DMS53 treated with DMSO at 0.1 percent for 48 hours (cell line): ENCODE results near the gene LMX1A.

Source experiments
- DNase-seq: peaks from one replicate; lab custom pipeline; 2025; ENCODE audit not compliant: unreplicated experiment; lab: John Stamatoyannopoulos, UW

The LMX1A gene

GRCh38 chr1:165224504-165224903 is 132.0 kb downstream of the LMX1A start:
- no peak for DNase-seq

GRCh38 chr1:165222580-165222979 is 133.9 kb downstream of the LMX1A start:
- no peak for DNase-seq

- no peak for DNase-seq
Observed at GRCh38 chr1:165218731-165219130, 137.8 kb downstream of the LMX1A start.

DNA sequence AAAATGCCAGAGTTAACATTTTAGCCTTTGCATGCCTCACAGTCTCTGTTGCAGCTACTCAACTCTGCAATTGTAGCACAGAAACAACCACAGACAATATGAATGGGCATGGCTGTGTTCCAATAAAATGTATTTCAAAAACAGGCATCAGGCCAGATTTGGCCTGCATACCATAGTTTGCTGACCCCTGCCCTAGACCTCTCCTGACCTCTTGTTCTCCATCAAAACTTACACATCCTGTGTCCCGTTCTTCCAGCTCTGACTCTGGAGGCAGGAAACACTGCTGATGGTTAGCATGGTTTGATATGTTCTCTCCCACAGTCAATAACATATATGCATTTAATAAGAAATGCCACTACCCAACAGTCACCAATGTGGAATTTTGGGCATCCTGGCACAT is 138.6 kb downstream of the LMX1A start:
- no peak for DNase-seq

DNA sequence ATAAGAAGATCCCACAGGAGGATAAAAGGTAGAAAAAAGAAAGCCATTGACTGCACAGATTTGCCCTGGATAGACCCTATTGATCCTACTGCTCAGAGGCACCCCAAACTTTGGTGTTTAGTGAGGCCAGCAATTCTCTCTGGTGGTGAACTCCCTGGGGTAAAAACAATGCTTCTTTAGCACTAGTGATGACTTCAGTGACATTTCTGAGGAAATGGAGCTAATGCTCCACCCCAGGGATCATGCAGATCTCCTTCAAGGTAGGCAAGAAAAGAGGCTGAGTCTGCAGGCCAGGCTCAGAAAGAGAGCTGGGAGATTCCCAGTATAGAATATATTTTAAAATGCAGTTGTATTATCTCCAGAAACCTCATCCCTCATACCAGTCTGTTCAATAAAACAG is 140.3 kb downstream of the LMX1A start:
- DNase-seq = no peak

- no peak for DNase-seq
Observed at GRCh38 chr1:165215676-165216075, 140.8 kb downstream of the LMX1A start.

DNA sequence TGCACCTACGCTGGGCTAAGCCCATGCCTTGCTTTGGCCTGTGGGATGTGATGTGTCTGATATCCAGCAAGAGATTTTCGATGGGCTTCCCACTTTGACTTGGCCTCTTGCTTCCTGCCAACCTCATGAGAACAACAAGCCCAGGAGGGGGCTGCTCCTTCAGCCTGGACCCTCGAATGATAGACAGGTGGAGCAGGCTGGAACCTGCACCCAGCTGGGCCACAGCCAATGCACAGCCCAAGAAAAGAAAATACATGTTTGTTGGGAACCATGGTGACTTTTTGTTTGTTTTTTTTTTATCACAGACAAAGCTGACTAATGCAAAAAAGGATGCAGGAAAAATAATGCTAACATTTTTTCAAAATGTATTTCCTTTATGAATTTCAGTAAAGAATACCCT is 144.3 kb downstream of the LMX1A start:
- DNase-seq = no peak

- no peak for DNase-seq
Observed at GRCh38 chr1:165207853-165208515, 148.5 kb downstream of the LMX1A start.

DNA sequence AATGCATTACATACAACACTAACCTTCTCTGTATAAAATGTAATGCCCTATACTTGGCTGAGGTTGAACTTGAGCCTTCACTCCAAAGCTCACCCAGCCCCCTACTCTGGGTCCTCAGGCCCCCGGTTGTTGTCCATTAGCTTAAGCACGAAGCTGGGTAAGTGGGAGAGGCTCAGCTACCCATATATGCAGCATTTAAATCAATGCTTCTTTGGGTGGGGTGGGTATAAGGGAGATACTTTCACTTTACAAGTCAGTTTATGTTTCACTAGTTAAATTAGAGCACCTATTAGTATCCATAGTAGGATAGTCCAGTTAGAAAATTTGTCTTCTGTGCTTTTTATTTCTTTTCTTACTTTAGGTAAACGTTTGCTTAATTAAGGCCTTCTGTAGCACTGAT is 151.4 kb downstream of the LMX1A start:
- DNase-seq = no peak

GRCh38 chr1:165204548-165204947 is 152.0 kb downstream of the LMX1A start:
- no peak for DNase-seq

- no peak for DNase-seq
Observed at GRCh38 chr1:165191087-165191486, 165.4 kb downstream of the LMX1A start.

- no peak for DNase-seq
Observed at GRCh38 chr1:165189913-165190312, 166.6 kb downstream of the LMX1A start.

DNA sequence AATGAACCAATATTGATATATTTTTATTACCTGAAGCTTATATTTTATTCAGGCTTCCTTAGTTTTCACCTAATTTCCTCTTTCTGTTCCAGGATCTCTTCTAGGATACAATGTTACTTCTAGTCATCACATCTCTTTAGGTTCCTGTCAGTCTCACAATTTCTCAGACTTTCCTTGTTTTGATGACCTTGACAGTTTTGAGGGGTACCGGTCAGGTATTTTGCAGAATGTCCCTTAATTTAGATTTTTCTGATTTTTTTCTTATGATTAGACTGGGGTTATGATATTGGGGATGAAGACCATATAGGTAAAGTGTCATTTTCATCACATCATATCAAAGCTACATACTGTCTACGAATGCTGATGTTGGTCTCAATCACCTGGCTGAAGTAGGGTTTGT is 167.5 kb downstream of the LMX1A start:
- DNase-seq = no peak

DNA sequence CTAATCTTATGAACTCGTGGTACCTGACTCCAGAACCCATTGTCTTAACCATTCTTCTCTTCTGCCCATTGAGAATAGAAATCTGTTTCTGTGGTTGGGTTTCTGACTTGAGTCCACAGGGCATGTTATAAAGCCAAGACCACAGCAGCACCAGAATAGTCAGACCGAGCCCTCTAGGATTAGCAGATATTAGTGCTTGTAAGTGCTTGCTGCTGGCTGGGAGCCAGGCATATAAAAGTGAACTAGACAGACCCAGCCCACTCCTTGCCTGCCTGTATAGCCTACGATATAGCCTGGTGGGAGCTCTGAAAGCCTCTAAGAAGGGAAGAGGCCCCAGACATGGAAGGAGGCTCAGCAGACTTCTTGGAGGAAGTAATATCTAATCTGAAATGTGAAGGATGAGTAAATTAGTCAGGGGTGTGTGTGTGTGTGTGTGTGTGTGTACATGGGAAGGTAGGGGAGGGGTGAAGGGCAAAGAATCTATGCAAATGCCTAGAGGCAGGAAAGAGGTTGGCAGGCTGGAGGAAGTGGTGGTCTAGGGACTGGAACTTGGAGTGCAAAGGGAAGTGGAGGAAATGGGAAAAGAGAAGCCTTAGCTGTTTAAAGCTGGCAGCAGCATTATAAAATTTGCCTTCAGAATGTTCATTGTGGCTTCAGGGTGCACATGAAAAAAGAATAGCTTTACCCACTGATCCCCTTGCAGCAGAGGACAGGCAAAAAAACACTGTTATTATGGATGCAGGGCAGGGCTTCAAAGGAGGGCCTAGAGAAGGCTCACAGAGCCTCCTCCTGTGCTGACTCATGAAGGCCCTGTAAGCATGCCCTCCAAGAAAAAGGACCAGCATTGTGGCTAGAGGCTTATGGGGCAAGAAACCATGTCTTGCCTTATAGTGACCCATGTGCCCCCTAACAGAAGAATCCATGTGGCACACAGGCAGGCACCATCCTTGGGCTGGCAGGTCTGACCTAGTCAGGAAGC is 169.2 kb downstream of the LMX1A start:
- DNase-seq = no peak

GRCh38 chr1:165185161-165185889 is 171.2 kb downstream of the LMX1A start:
- DNase-seq = no peak

- no peak for DNase-seq
Observed at GRCh38 chr1:165182975-165183374, 173.5 kb downstream of the LMX1A start.

- DNase-seq = no peak
Observed at GRCh38 chr1:165179306-165179705, 177.2 kb downstream of the LMX1A start.

DNA sequence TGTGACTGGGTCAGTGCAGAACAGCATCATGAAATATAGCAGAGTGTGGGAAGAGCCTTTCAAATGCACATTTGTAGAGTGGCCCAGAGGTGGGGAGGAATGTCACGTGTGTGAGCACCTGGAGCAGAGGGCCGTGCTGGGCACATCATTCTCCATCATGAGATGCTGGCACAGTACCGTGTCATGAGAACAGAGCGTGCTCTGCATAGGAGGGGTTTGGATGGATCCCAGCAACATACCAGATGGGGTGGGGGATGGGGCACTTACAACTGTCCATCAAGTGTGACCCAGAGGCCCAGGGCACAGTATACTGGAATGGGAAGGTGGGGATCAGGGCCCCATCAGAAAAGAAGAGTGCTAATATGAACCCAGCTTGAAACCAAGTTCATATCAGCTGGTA is 182.0 kb downstream of the LMX1A start:
- no peak for DNase-seq

GRCh38 chr1:165173818-165174217 is 182.7 kb downstream of the LMX1A start:
- no peak for DNase-seq

DNA sequence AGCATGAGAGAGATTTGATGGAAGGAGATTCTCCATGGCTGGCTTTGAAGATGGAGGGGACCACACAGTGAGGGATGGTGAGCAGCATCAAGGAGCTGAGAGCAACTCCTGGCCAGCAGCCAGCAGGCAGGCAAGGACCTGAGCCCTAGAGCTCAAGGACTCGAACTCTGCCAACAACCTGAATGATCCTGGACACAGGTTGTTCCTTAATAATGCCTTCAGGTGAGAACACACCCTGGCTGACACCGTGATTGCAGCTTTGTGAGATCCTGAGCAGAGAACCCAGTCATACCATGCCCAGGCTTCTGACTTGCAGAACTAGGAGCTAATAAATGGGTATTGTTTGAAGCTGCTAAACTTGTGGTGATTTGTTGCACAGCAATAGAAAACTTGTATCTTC is 183.1 kb downstream of the LMX1A start:
- DNase-seq = no peak

DNA sequence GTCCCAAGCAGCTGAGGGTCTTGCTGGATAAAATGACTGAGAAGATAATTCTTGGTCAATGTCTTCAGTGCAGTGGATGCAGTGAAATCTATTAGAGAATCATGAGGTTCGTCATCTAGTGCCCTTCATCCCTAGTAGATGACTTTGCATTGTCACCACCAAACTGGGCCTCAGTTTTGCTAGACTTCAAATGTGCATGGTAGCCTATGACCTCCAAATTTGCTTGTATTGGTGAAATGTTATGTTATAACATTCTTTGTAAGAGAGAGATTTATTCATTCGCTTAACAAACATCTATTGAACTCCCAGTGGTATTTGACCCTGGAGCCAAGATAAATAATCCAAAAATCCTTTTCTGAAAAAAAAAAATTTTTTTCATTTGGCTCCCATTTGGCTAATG is 183.8 kb downstream of the LMX1A start:
- no peak for DNase-seq

GRCh38 chr1:165169729-165170128 is 186.8 kb downstream of the LMX1A start:
- DNase-seq = no peak
